ENCODE measurements around the gene JAK1.
"Not testable (repeated sequence)": the region's sequence is repeated elsewhere in the genome, so short reads cannot be mapped to it uniquely, and the experiment has no call there.

JAK1 gene

GRCh38 chr1:64932962-64933295 lies 33.4 kb downstream of the JAK1 start:
- TF ChIP-seq CTCF (conservative IDR thresholded peaks at IDR 0.05; ENCODE audit: low read depth, low read length), result no peak
- no peak for DNase-seq (ENCODE audit: low read depth)
- H3K4me3 ChIP-seq (ENCODE audit: low read length), result no peak overlapping the region

DNA sequence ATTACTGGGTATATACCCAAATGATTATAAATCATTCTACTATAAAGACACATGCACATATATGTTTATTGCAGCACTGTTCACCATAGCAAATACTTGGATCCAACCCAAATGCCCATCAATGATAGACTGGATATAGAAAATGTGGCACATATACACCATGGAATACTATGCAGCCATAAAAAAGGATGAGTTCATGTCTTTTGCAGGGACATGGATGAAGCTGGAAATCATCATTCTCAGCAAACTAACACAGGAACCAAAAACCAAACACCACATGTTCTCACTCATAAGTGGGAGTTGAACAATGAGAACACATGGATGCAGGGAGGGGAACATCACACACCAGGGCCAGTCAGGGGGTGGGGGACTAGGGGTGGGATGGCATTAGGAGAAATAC lies 35.7 kb downstream of the JAK1 start:
- not testable (repeated sequence) for H3K4me3 ChIP-seq (ENCODE audit: low read length); DNase-seq (ENCODE audit: low read depth)

- no peak for TF ChIP-seq CTCF (conservative IDR thresholded peaks at IDR 0.05; ENCODE audit: low read depth, low read length)
- DNase-seq (ENCODE audit: low read depth), result no peak
- no peak overlapping the region for H3K4me3 ChIP-seq (ENCODE audit: low read length)
Observed at GRCh38 chr1:64929221-64929620, 37.1 kb downstream of the JAK1 start.

- H3K4me3 ChIP-seq (ENCODE audit: low read length), result no peak overlapping the region
- no peak for TF ChIP-seq CTCF (conservative IDR thresholded peaks at IDR 0.05; ENCODE audit: low read depth, low read length)
- no peak for DNase-seq (ENCODE audit: low read depth)
Observed at GRCh38 chr1:64928325-64928724, 38.0 kb downstream of the JAK1 start.

DNA sequence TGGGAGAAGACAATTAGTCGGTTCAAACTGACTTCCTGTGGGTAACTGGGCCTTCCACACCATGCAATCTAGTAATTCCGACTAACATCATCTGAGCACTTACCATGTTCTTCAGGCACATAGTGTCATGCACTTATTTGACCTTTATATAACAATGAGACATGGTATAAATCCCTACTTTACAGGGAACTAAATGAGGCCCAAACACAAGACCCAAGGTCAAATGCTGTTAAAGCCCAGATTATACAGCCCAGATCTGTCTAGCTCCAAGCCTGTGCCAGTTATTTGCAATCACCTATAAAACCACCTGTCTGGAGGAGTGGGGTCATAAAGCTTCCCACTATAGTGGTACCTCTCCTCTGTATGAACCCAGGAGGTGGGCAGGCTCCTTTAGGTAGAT lies 40.8 kb downstream of the JAK1 start:
- no peak for TF ChIP-seq CTCF (conservative IDR thresholded peaks at IDR 0.05; ENCODE audit: low read depth, low read length)
- H3K4me3 ChIP-seq (ENCODE audit: low read length), result no peak overlapping the region
- no peak for DNase-seq (ENCODE audit: low read depth)

- no peak overlapping the region for H3K4me3 ChIP-seq (ENCODE audit: low read length)
- DNase-seq (ENCODE audit: low read depth), result no peak
Observed at GRCh38 chr1:64923294-64923718, 43.0 kb downstream of the JAK1 start.

GRCh38 chr1:64922336-64922735 lies 44.0 kb downstream of the JAK1 start:
- TF ChIP-seq CTCF (conservative IDR thresholded peaks at IDR 0.05; ENCODE audit: low read depth, low read length), result no peak
- no peak for DNase-seq (ENCODE audit: low read depth)

More at GRCh38 chr1:64923294-64923718, 43.0 kb downstream of the JAK1 start:
- TF ChIP-seq CTCF (conservative IDR thresholded peaks at IDR 0.05; ENCODE audit: low read depth, low read length), result no peak

DNA sequence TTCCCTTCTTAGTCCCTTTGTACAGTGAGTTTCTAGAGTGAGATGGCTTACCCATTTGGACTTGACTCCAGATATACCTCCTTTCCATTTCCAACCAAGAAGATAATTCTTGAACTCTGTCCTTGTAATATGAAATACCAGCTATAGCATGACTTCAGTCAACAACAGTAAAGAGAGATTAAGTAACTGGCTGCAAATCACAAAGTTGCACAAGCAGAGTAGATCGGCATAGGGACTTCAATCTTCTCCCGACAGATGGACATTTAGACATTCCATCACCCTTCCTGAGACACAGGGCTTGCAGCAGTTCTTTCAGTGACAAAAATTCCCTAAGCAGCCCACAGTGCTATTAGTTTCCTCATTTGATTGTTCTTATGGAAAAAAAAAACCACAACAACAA lies 44.6 kb downstream of the JAK1 start:
- no peak for TF ChIP-seq CTCF (conservative IDR thresholded peaks at IDR 0.05; ENCODE audit: low read depth, low read length)
- H3K4me3 ChIP-seq (ENCODE audit: low read length), result no peak overlapping the region
- no peak for DNase-seq (ENCODE audit: low read depth)

More at GRCh38 chr1:64922336-64922735, 44.0 kb downstream of the JAK1 start:
- H3K4me3 ChIP-seq (ENCODE audit: low read length), result no peak overlapping the region

All from retinal pigment epithelial cell (primary cell).